Subcutaneous adipose tissue (tissue), 4 donors: ENCODE results near the gene AGMAT. TPM values are rescaled to one million over a fixed set of nuclear protein-coding genes. Genes with fewer than 3 reads are reported as not detected.

ENCODE experiments used
- CTCF ChIP-seq: fragments of 450-650 bp; IDR thresholded peaks from one replicate; pipeline ENCODE4 v1.5.1; 2016; ENCODE audit warnings: low read depth, mild to moderate bottlenecking, control low read depth, antibody characterized with exemption, moderate library complexity
- total RNA-seq, 4 donors: library from RNA; depleted of rRNA; stranded (reverse); fragments of >200 nt; gene quantifications; one replicate each; pipeline ENCODE4 v1.1.0, GENCODE V29; 2016

AGMAT gene
- total RNA-seq, 4 donors from 2014 or later: 0.49 to 0.68 TPM; not detected in 2

GRCh38 chr1:15546641-15547040, 38.2 kb downstream of the AGMAT start:
- no peak for TF ChIP-seq CTCF

- TF ChIP-seq CTCF: no peak
Measured at GRCh38 chr1:15543589-15544568, 41.0 kb downstream of the AGMAT start.

- TF ChIP-seq CTCF: no peak
Measured at GRCh38 chr1:15543251-15543588, 41.6 kb downstream of the AGMAT start.

- no peak for TF ChIP-seq CTCF
Measured at GRCh38 chr1:15542388-15543250, 42.2 kb downstream of the AGMAT start.

GRCh38 chr1:15541231-15541792, 43.5 kb downstream of the AGMAT start:
- no peak for TF ChIP-seq CTCF

- no peak for TF ChIP-seq CTCF
Measured at GRCh38 chr1:15540186-15540585, 44.7 kb downstream of the AGMAT start.

- TF ChIP-seq CTCF: no peak
Measured at GRCh38 chr1:15538771-15539170, 46.1 kb downstream of the AGMAT start.
